CD14-positive monocyte (primary cell): ENCODE measurements around the gene RGS17. TPM values are rescaled to one million over a fixed set of nuclear protein-coding genes. Genes with fewer than 3 reads are reported as not detected.

Experiments
- DNase-seq, 3 donors: peaks; one replicate each; pipeline ENCODE4 v3.0.0-alpha.2; 2011 to 2022
- H2AFZ ChIP-seq: 2 replicates; pipeline ENCODE4 v1.6.0; 2012; ENCODE audit warnings: mild to moderate bottlenecking, low read depth, low read length, inconsistent platforms; ENCODE audit not compliant: insufficient read depth, poor library complexity, severe bottlenecking
- H3K27ac ChIP-seq, 2 donors: 1 replicate in 1 of 2; 2 replicates in 1 of 2; pipeline ENCODE4 v1.5.1; 2012 to 2013; ENCODE audit warnings: low read length in 2 of 2, control low read depth in 1 of 2, inconsistent platforms in 1 of 2, low read depth in 1 of 2, mild to moderate bottlenecking in 1 of 2
- H3K27me3 ChIP-seq, 2 donors: one replicate each; pipeline versions ENCODE4 v1.6.0 to v1.6.1; 2011 to 2013; ENCODE audit warnings: low read length in 2 of 2; ENCODE audit not compliant: control insufficient read depth in 2 of 2, insufficient read depth in 2 of 2
- H3K36me3 ChIP-seq, 2 donors: replicated peaks in 1 of 2; 1 replicate in 1 of 2; 2 replicates in 1 of 2; pipeline versions ENCODE4 v1.5.1 to v1.6.1; 2012 to 2013; ENCODE audit warnings: low read length in 2 of 2, control low read depth in 1 of 2, inconsistent platforms in 1 of 2, mild to moderate bottlenecking in 1 of 2; ENCODE audit not compliant: insufficient read depth in 2 of 2, control insufficient read depth in 1 of 2
- H3K4me1 ChIP-seq, 2 donors: 1 replicate in 1 of 2; 2 replicates in 1 of 2; pipeline versions ENCODE4 v1.5.1 to v1.6.1; 2012 to 2013; ENCODE audit warnings: low read length in 2 of 2, control low read depth in 1 of 2, inconsistent platforms in 1 of 2, mild to moderate bottlenecking in 1 of 2, moderate library complexity in 1 of 2; ENCODE audit not compliant: insufficient read depth in 2 of 2, control insufficient read depth in 1 of 2
- H3K4me2 ChIP-seq: replicated peaks from 2 replicates; pipeline ENCODE3; 2012; ENCODE audit warnings: low read length, moderate library complexity, mild to moderate bottlenecking; ENCODE audit not compliant: poor library complexity, severe bottlenecking; ENCODE audit errors: extremely low read depth
- H3K4me3 ChIP-seq, 3 experiments: fragments of 200-600 bp in 1 of 3; sonication (generic) in 1 of 3; replicated peaks in 1 of 3; 1 replicate in 2 of 3; 2 replicates in 1 of 3; pipeline ENCODE4 v1.5.1; 2011 to 2013; ENCODE audit warnings: low read length in 3 of 3, mild to moderate bottlenecking in 3 of 3, control low read depth in 2 of 3, low read depth in 2 of 3, inconsistent platforms in 1 of 3, moderate library complexity in 1 of 3
- H3K79me2 ChIP-seq: 2 replicates; pipeline ENCODE4 v1.6.0; 2012; ENCODE audit warnings: mild to moderate bottlenecking, control low read depth, inconsistent platforms, low read length, moderate library complexity; ENCODE audit not compliant: insufficient read depth
- H3K9ac ChIP-seq: 2 replicates; pipeline ENCODE4 v1.6.0; 2017; ENCODE audit warnings: low read length, mild to moderate bottlenecking; ENCODE audit not compliant: insufficient read depth, poor library complexity, severe bottlenecking
- H3K9me3 ChIP-seq, 2 donors: replicated peaks in 1 of 2; 1 replicate in 1 of 2; 2 replicates in 1 of 2; pipeline versions ENCODE4 v1.5.1 to v1.6.1; 2012 to 2013; ENCODE audit warnings: low read length in 2 of 2, control low read depth in 1 of 2; ENCODE audit not compliant: control insufficient read depth in 1 of 2, insufficient read depth in 1 of 2
- H4K20me1 ChIP-seq: 2 replicates; pipeline ENCODE4 v1.6.0; 2012; ENCODE audit warnings: mild to moderate bottlenecking, low read length, control low read depth, moderate library complexity; ENCODE audit not compliant: insufficient read depth
- H3K27ac Mint-ChIP-seq, 7 donors: one replicate each; pipeline ENCODE4 v1.8.0; 2020; ENCODE audit warnings: mild to moderate bottlenecking in 7 of 7, mixed read lengths in 7 of 7, moderate library complexity in 6 of 7, inconsistent platforms in 2 of 7
- H3K27me3 Mint-ChIP-seq, 3 donors: one replicate each; pipeline ENCODE4 v1.8.0; 2021 to 2022; ENCODE audit warnings: low read depth in 3 of 3, mild to moderate bottlenecking in 3 of 3, mixed read lengths in 3 of 3, moderate library complexity in 3 of 3, inconsistent platforms in 1 of 3
- H3K36me3 Mint-ChIP-seq, 2 donors: one replicate each; pipeline ENCODE4 v1.8.0; 2020; ENCODE audit warnings: mixed read lengths in 2 of 2, inconsistent platforms in 1 of 2, mild to moderate bottlenecking in 1 of 2
- H3K4me1 Mint-ChIP-seq: one replicate; pipeline ENCODE4 v1.8.0; 2020; ENCODE audit warnings: mild to moderate bottlenecking, mixed read lengths
- H3K4me3 Mint-ChIP-seq, 2 donors: one replicate each; pipeline ENCODE4 v1.8.0; 2020; ENCODE audit warnings: mild to moderate bottlenecking in 2 of 2, mixed read lengths in 2 of 2, moderate library complexity in 1 of 2
- H3K9me3 Mint-ChIP-seq, 7 donors: one replicate each; pipeline ENCODE4 v1.8.0; 2020 to 2022; ENCODE audit warnings: mixed read lengths in 7 of 7, mild to moderate bottlenecking in 6 of 7, moderate library complexity in 6 of 7, inconsistent platforms in 2 of 7
- CTCF ChIP-seq: fragments of 200-600 bp; IDR thresholded peaks from one replicate; pipeline ENCODE4 v1.8.0; 2022; ENCODE audit warnings: antibody characterized with exemption, mild to moderate bottlenecking
- WGBS: methylation state at CpG from one replicate; pipeline ENCODE4 v1.1.5; 2013; ENCODE audit warnings: missing lambda C conversion rate; ENCODE audit not compliant: insufficient coverage; 5-methylcytosine and 5-hydroxymethylcytosine counted together
- intact Hi-C, 2 donors: fragments of 100-400 bp; cut with micrococcal nuclease; formaldehyde crosslinking; loops; one replicate each; pipeline versions ENCODE4 v1.15.0 to v1.15.1; 2023
- polyA plus RNA-seq, 3 donors: library from polyadenylated mRNA; depleted of rRNA in 1 of 3; unstranded in 2 of 3; stranded (reverse) in 1 of 3; fragments of 300-500 nt in 2 of 3; fragments of >200 nt in 1 of 3; fragmentation: Illumina TruSeq in 2 of 3; gene quantifications; 1 replicate in 2 of 3; 2 replicates in 1 of 3; pipeline ENCODE4 v1.2.3, GENCODE V29; 2012 to 2021

Gene RGS17
- polyA plus RNA-seq, 3 donors = not detected

- H3K4me1 ChIP-seq = no peaks in the 10 kb centered on the region
- H3K36me3 Mint-ChIP-seq = no peaks in the 10 kb centered on the region
- no peaks in the 10 kb centered on the region for H4K20me1 ChIP-seq
- no peak overlapping the region for H3K4me3 Mint-ChIP-seq
- no peak overlapping the region for H3K4me2 ChIP-seq
- no peak overlapping the region for H3K4me3 ChIP-seq
- peaks cover 2% of the 10 kb centered on the region for H3K4me1 Mint-ChIP-seq
- H3K27ac ChIP-seq = no peak overlapping the region
- H3K9ac ChIP-seq = no peak overlapping the region
- peak in 2 of 3 donors; percentile 2 to 12 for DNase-seq
- peaks cover 1 to 5% (median 3%) of the 10 kb centered on the region in 3 donors for H3K27me3 Mint-ChIP-seq
- no peaks in the 10 kb centered on the region for H3K79me2 ChIP-seq
- intact Hi-C loops = no loop called here
- H3K9me3 ChIP-seq = no peaks in the 10 kb centered on the region
- WGBS = 100% methylated on average over 1 of the region's 1 CpG
- H3K9me3 Mint-ChIP-seq = peaks cover 2 to 13% (median 6%) of the 10 kb centered on the region in 7 donors
- H3K36me3 ChIP-seq = no peaks in the 10 kb centered on the region
- peak; percentile 12 for TF ChIP-seq CTCF
- H3K27ac Mint-ChIP-seq = no peak overlapping the region
- H2AFZ ChIP-seq = no peak overlapping the region
- no peaks in the 10 kb centered on the region for H3K27me3 ChIP-seq
These were observed 71.3 kb downstream of the RGS17 start for GRCh38 chr6:153059757-153060156.

GRCh38 chr6:153059311-153059710 is 71.8 kb downstream of the RGS17 start:
- no peak overlapping the region for H3K4me3 ChIP-seq
- Mint-ChIP-seq H3K27ac (no peak overlapping the region), H3K4me1 (peaks cover 2% of the 10 kb centered on the region), H3K4me3 (no peak overlapping the region), H3K9me3 (peaks cover 2 to 12% (median 6%) of the 10 kb centered on the region in 7 donors), H3K36me3 (no peaks in the 10 kb centered on the region), H3K27me3 (peaks cover 1 to 5% (median 3%) of the 10 kb centered on the region in 3 donors)
- H3K4me1 ChIP-seq = no peaks in the 10 kb centered on the region
- no peak overlapping the region for H2AFZ ChIP-seq
- intact Hi-C loops = no loop called here
- DNase-seq = no peak
- H3K36me3 ChIP-seq = no peaks in the 10 kb centered on the region
- H4K20me1 ChIP-seq = no peaks in the 10 kb centered on the region
- H3K79me2 ChIP-seq = no peaks in the 10 kb centered on the region
- no peak for TF ChIP-seq CTCF
- H3K4me2 ChIP-seq = no peak overlapping the region
- no peaks in the 10 kb centered on the region for H3K9me3 ChIP-seq
- no peak overlapping the region for H3K27ac ChIP-seq
- H3K27me3 ChIP-seq = no peaks in the 10 kb centered on the region
- H3K9ac ChIP-seq = no peak overlapping the region
